ENCODE measurements around the gene XYLT1.

DNA sequence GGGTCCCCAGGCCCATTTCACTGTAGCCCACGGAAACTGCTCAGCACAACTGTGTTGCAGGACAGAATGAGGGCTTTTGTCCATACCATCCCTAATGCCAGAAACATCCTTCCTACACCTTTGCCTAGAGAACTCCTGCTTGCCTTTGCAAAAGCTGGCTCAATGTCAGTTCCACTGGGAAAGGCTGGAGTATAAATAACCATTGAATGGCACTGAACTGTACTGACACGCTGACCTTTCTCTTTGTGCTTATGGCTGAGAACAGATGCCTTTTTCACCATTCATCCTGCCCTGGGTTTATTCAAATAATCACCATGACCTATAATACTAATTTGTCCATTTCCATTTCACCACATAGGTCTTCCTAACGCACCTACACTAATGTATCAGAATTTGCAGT is 300.3 kb downstream of the XYLT1 start:
- TF ChIP-seq, protein P1, sequence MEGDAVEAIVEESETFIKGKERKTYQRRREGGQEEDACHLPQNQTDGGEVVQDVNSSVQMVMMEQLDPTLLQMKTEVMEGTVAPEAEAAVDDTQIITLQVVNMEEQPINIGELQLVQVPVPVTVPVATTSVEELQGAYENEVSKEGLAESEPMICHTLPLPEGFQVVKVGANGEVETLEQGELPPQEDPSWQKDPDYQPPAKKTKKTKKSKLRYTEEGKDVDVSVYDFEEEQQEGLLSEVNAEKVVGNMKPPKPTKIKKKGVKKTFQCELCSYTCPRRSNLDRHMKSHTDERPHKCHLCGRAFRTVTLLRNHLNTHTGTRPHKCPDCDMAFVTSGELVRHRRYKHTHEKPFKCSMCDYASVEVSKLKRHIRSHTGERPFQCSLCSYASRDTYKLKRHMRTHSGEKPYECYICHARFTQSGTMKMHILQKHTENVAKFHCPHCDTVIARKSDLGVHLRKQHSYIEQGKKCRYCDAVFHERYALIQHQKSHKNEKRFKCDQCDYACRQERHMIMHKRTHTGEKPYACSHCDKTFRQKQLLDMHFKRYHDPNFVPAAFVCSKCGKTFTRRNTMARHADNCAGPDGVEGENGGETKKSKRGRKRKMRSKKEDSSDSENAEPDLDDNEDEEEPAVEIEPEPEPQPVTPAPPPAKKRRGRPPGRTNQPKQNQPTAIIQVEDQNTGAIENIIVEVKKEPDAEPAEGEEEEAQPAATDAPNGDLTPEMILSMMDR (IDR thresholded peaks at IDR 0.05): no peak
- no peak for TF ChIP-seq POLR2A (IDR thresholded peaks at IDR 0.05)

Measured in thyroid gland (tissue), 4 donors.